ENCODE data around the gene PER1. TPM values are rescaled to one million over a fixed set of nuclear protein-coding genes. Genes with fewer than 3 reads are reported as not detected.

The PER1 gene
- total RNA-seq, 1 experiment from 2014 or later: 10.6 TPM

DNA sequence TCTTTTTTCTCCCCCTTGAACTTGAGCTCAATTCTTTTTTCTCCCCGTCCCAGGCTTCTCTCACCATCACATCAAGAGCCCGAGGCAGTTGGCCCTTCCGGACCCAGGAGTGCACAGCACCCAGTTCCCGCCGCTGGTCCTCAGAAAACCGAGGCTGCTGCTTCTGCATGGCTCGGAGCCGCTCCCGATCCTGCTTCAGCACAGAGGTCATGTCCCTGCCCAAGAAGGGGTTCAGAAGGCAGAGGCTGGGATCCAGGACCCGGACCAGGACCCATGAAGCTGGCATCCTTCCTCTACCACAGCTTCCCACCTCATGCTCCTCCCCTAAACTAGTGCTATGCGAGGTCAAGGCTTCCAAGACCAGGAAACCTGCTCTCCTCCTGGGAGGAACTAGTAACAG is 10.5 kb downstream of the PER1 start:
- H3K4me3 ChIP-seq (ENCODE audit: low read depth, low read length): no peak overlapping the region
- no peak for DNase-seq
- POLR2A ChIA-PET: no interaction called here
- no peaks in the 10 kb centered on the region for H3K27me3 ChIP-seq (replicated peaks; ENCODE audit: control insufficient read depth, insufficient read depth, low read length)
- CTCF ChIA-PET: no interaction called here
- H3K9me3 ChIP-seq: no peaks in the 10 kb centered on the region
- H3K27ac Mint-ChIP-seq (ENCODE audit: unreplicated experiment): no peak overlapping the region
- H3K4me3 Mint-ChIP-seq (ENCODE audit: unreplicated experiment): no peak overlapping the region
- intact Hi-C loops (cut with micrococcal nuclease; ENCODE audit: unreplicated experiment): no loop called here
- no TSS peak for BruUV-seq (replicated peaks)
- TF ChIP-seq, protein P1, sequence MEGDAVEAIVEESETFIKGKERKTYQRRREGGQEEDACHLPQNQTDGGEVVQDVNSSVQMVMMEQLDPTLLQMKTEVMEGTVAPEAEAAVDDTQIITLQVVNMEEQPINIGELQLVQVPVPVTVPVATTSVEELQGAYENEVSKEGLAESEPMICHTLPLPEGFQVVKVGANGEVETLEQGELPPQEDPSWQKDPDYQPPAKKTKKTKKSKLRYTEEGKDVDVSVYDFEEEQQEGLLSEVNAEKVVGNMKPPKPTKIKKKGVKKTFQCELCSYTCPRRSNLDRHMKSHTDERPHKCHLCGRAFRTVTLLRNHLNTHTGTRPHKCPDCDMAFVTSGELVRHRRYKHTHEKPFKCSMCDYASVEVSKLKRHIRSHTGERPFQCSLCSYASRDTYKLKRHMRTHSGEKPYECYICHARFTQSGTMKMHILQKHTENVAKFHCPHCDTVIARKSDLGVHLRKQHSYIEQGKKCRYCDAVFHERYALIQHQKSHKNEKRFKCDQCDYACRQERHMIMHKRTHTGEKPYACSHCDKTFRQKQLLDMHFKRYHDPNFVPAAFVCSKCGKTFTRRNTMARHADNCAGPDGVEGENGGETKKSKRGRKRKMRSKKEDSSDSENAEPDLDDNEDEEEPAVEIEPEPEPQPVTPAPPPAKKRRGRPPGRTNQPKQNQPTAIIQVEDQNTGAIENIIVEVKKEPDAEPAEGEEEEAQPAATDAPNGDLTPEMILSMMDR (IDR thresholded peaks at IDR 0.05; ENCODE audit: insufficient read depth in 1 of 2, low read depth in 1 of 2, low read length in 1 of 2, severe bottlenecking in 1 of 2, unreplicated experiment in 1 of 2): no peak
- no peaks in the 10 kb centered on the region for H3K36me3 ChIP-seq (ENCODE audit: control insufficient read depth, insufficient read depth, low read length)
- peaks cover 4% of the 10 kb centered on the region; the same call in 1 of the 2 replicates for H3K4me1 ChIP-seq
- no peaks in the 10 kb centered on the region for H3K27me3 Mint-ChIP-seq (ENCODE audit: insufficient read depth, unreplicated experiment)
- H3K36me3 Mint-ChIP-seq (ENCODE audit: insufficient read depth, unreplicated experiment): peaks cover 19% of the 10 kb centered on the region
- no peaks in the 10 kb centered on the region for H3K9me3 Mint-ChIP-seq (ENCODE audit: unreplicated experiment)
- H3K4me1 Mint-ChIP-seq (ENCODE audit: low read depth, unreplicated experiment): no peaks in the 10 kb centered on the region

DNA sequence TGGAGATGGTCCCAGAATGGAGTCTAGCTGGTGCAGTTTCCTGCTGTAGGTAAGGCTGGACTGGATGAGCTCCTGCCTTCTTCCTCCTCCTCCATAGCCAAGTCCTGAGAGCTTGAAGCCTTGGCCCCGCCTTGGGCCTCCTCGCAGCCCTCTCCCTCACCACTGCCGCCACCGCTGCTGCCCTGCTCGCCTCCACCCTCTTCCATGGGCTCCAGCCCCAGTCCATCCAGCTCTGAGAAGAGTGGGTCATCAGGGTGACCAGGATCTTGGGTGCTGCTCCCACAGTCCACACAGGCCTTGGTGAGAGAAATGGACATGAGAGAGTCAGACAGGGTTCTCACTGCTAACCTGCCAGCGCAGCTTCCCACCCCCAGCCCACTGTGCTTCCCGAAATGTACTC is 11.2 kb downstream of the PER1 start:
- DNase-seq: no peak
- H3K9me3 Mint-ChIP-seq (ENCODE audit: unreplicated experiment): no peaks in the 10 kb centered on the region
- no peaks in the 10 kb centered on the region for H3K4me1 Mint-ChIP-seq (ENCODE audit: low read depth, unreplicated experiment)
- no peaks in the 10 kb centered on the region for H3K9me3 ChIP-seq
- no peak overlapping the region for H3K4me3 ChIP-seq (ENCODE audit: low read depth, low read length)
- TF ChIP-seq, protein P1 (IDR thresholded peaks at IDR 0.05; ENCODE audit: insufficient read depth in 1 of 2, low read depth in 1 of 2, low read length in 1 of 2, severe bottlenecking in 1 of 2, unreplicated experiment in 1 of 2): no peak
- no peaks in the 10 kb centered on the region for H3K27me3 Mint-ChIP-seq (ENCODE audit: insufficient read depth, unreplicated experiment)
- no TSS peak for BruUV-seq (replicated peaks)
- no peaks in the 10 kb centered on the region for H3K36me3 ChIP-seq (ENCODE audit: control insufficient read depth, insufficient read depth, low read length)
- peaks cover 4% of the 10 kb centered on the region; the same call in 1 of the 2 replicates for H3K4me1 ChIP-seq
- no peak overlapping the region for H3K4me3 Mint-ChIP-seq (ENCODE audit: unreplicated experiment)
- CTCF ChIA-PET: no interaction called here
- intact Hi-C loops (cut with micrococcal nuclease; ENCODE audit: unreplicated experiment): no loop called here
- peaks cover 18% of the 10 kb centered on the region for H3K36me3 Mint-ChIP-seq (ENCODE audit: insufficient read depth, unreplicated experiment)
- no peaks in the 10 kb centered on the region for H3K27me3 ChIP-seq (replicated peaks; ENCODE audit: control insufficient read depth, insufficient read depth, low read length)
- no peak overlapping the region for H3K27ac Mint-ChIP-seq (ENCODE audit: unreplicated experiment)
- POLR2A ChIA-PET: no interaction called here

GRCh38 chr17:8140065-8141029 is 11.9 kb downstream of the PER1 start:
- CTCF ChIA-PET: interaction anchor here (1.4 kb wide), 1 partner anchor 12 kb away, joined by 3 read pairs; the partner anchor contains the start of gene PER1
- H3K4me1 ChIP-seq: peaks cover 4% of the 10 kb centered on the region; the same call in 1 of the 2 replicates
- Mint-ChIP-seq H3K4me1 (ENCODE audit: low read depth, unreplicated experiment) (no peaks in the 10 kb centered on the region), H3K4me3 (ENCODE audit: unreplicated experiment) (no peak overlapping the region), H3K27me3 (ENCODE audit: insufficient read depth, unreplicated experiment) (no peaks in the 10 kb centered on the region), H3K36me3 (ENCODE audit: insufficient read depth, unreplicated experiment) (peaks cover 18% of the 10 kb centered on the region), H3K9me3 (ENCODE audit: unreplicated experiment) (no peaks in the 10 kb centered on the region), H3K27ac (ENCODE audit: unreplicated experiment) (no peak overlapping the region)
- no peaks in the 10 kb centered on the region for H3K9me3 ChIP-seq
- intact Hi-C loops (cut with micrococcal nuclease; ENCODE audit: unreplicated experiment): no loop called here
- H3K36me3 ChIP-seq (ENCODE audit: control insufficient read depth, insufficient read depth, low read length): no peaks in the 10 kb centered on the region
- no TSS peak for BruUV-seq (replicated peaks)
- no peak overlapping the region for H3K4me3 ChIP-seq (ENCODE audit: low read depth, low read length)
- POLR2A ChIA-PET: interaction anchor here (0.6 kb wide), 1 partner anchor 33 kb away, joined by 3 read pairs; no protein-coding TSS in a partner anchor
- no peak for DNase-seq
- TF ChIP-seq, protein P1 (IDR thresholded peaks at IDR 0.05; ENCODE audit: insufficient read depth in 1 of 2, low read depth in 1 of 2, low read length in 1 of 2, severe bottlenecking in 1 of 2, unreplicated experiment in 1 of 2): no peak
- H3K27me3 ChIP-seq (replicated peaks; ENCODE audit: control insufficient read depth, insufficient read depth, low read length): no peaks in the 10 kb centered on the region
